H1 (cell line): ENCODE results near the gene SND1. TPM values are rescaled to one million over a fixed set of nuclear protein-coding genes. Genes with fewer than 3 reads are reported as not detected.

Experiments
- CTCF ChIA-PET: fragments of 300-600 bp; sonication (Branson Sonifier 250); formaldehyde crosslinking; loops from one replicate; lab custom pipeline; 2021; ENCODE audit not compliant: partially characterized antibody; lab: Charles Lee
- POLR2A ChIA-PET: fragments of 300-600 bp; sonication (Branson Sonifier 250); formaldehyde crosslinking; loops from one replicate; lab custom pipeline; 2021; ENCODE audit warnings: inconsistent platforms; ENCODE audit not compliant: partially characterized antibody; lab: Charles Lee
- DNase-seq, 2 experiments: peaks; one replicate each; pipeline versions ENCODE4 v3.0.0 to v3.0.0-alpha.2; 2010 to 2022; ENCODE audit warnings: low spot score in 2 of 2, low read depth in 1 of 2, mixed read lengths in 1 of 2
- FAIRE-seq: peaks from 2 replicates; lab custom pipeline; 2011; peaks lifted over from hg19 to GRCh38; lab: Jason Lieb, UNC
- H2AFZ ChIP-seq: 2 replicates; pipeline ENCODE4 v1.8.1; 2012; ENCODE audit warnings: low read length, inconsistent platforms
- H2AK5ac ChIP-seq: 2 replicates; pipeline ENCODE4 v1.6.1; 2013; ENCODE audit warnings: low read depth, low read length
- H2BK120ac ChIP-seq: replicated peaks from 2 replicates; pipeline ENCODE3; 2013; ENCODE audit warnings: low read depth, low read length, inconsistent platforms
- H2BK12ac ChIP-seq: 2 replicates; pipeline ENCODE4 v1.6.1; 2013; ENCODE audit warnings: low read depth, low read length
- H2BK15ac ChIP-seq: 2 replicates; pipeline ENCODE4 v1.6.1; 2013; ENCODE audit warnings: low read length
- H2BK20ac ChIP-seq: 2 replicates; pipeline ENCODE4 v1.6.1; 2013; ENCODE audit warnings: low read length
- H2BK5ac ChIP-seq: 2 replicates; pipeline ENCODE4 v1.6.1; 2013; ENCODE audit warnings: low read depth, low read length
- H3K14ac ChIP-seq: 2 replicates; pipeline ENCODE4 v1.6.1; 2013; ENCODE audit warnings: inconsistent platforms; ENCODE audit not compliant: insufficient read length
- H3K18ac ChIP-seq: 2 replicates; pipeline ENCODE4 v1.6.1; 2013; ENCODE audit warnings: low read length; ENCODE audit errors: extremely low read depth
- H3K23ac ChIP-seq: 2 replicates; pipeline ENCODE4 v1.6.1; 2013; ENCODE audit warnings: inconsistent platforms; ENCODE audit not compliant: insufficient read length
- H3K23me2 ChIP-seq: 2 replicates; pipeline ENCODE4 v1.6.1; 2013; ENCODE audit warnings: low read depth, low read length
- H3K27ac ChIP-seq: 2 replicates; pipeline ENCODE4 v1.6.1; 2011; ENCODE audit warnings: low read depth, low read length, inconsistent platforms
- H3K27me3 ChIP-seq, 4 experiments: replicated peaks in 1 of 4; 1 replicate in 1 of 4; 2 replicates in 3 of 4; pipeline versions ENCODE4 v1.6.1 to v1.8.1; 2011 to 2013; ENCODE audit warnings: low read length in 3 of 4, mild to moderate bottlenecking in 3 of 4, inconsistent platforms in 2 of 4, mixed read lengths in 2 of 4, moderate library complexity in 1 of 4; ENCODE audit not compliant: control insufficient read depth in 3 of 4, insufficient read depth in 3 of 4; ENCODE audit errors: extremely low read depth in 1 of 4
- H3K36me3 ChIP-seq, 4 experiments: 2 replicates each; pipeline versions ENCODE4 v1.6.1 to v1.8.1; 2011 to 2013; ENCODE audit warnings: mild to moderate bottlenecking in 4 of 4, low read length in 3 of 4, moderate library complexity in 2 of 4, control low read depth in 1 of 4, inconsistent platforms in 1 of 4; ENCODE audit not compliant: insufficient read depth in 4 of 4, control insufficient read depth in 2 of 4
- H3K4ac ChIP-seq: replicated peaks from 2 replicates; pipeline ENCODE3; 2013; ENCODE audit warnings: low read length, low read depth, mixed read lengths, inconsistent platforms; ENCODE audit not compliant: insufficient read length
- H3K4me1 ChIP-seq, 4 experiments: replicated peaks in 1 of 4; 1 replicate in 1 of 4; 2 replicates in 3 of 4; pipeline versions ENCODE4 v1.6.1 to v1.8.1; 2011 to 2013; ENCODE audit warnings: low read length in 3 of 4, inconsistent platforms in 2 of 4, mixed read lengths in 1 of 4; ENCODE audit not compliant: insufficient read depth in 4 of 4, control insufficient read depth in 3 of 4
- H3K4me2 ChIP-seq, 2 experiments: 2 replicates each; pipeline versions ENCODE4 v1.6.1 to v1.8.1; 2011 to 2013; ENCODE audit warnings: low read depth in 2 of 2, low read length in 2 of 2, control low read depth in 1 of 2, inconsistent platforms in 1 of 2, mild to moderate bottlenecking in 1 of 2; ENCODE audit not compliant: insufficient read depth in 1 of 2
- H3K4me3 ChIP-seq, 4 experiments: fragments of 200-600, 300-600 bp in 1 of 4; sonication (generic), shearing (Covaris generic), sonication (Bioruptor Twin) in 1 of 4; 2 replicates each; pipeline versions ENCODE4 v1.5.1 to v1.8.1; 2011 to 2016; ENCODE audit warnings: low read length in 4 of 4, low read depth in 3 of 4, control low read depth in 2 of 4, inconsistent platforms in 2 of 4, mild to moderate bottlenecking in 2 of 4, mixed read lengths in 1 of 4, moderate library complexity in 1 of 4; ENCODE audit not compliant: insufficient read depth in 2 of 4; ENCODE audit errors: extremely low read depth in 1 of 4
- H3K56ac ChIP-seq: replicated peaks from 2 replicates; pipeline ENCODE3; 2013; ENCODE audit warnings: low read depth, mild to moderate bottlenecking, mixed read lengths, low read length, inconsistent platforms; ENCODE audit not compliant: insufficient read length
- H3K79me1 ChIP-seq: 2 replicates; pipeline ENCODE4 v1.6.1; 2013; ENCODE audit warnings: low read depth, low read length, control low read depth
- H3K79me2 ChIP-seq, 2 experiments: 2 replicates each; pipeline versions ENCODE4 v1.6.1 to v1.8.1; 2012 to 2013; ENCODE audit warnings: low read length in 2 of 2, mild to moderate bottlenecking in 2 of 2, inconsistent platforms in 1 of 2; ENCODE audit not compliant: insufficient read depth in 2 of 2, control insufficient read depth in 1 of 2
- H3K9ac ChIP-seq, 4 experiments: replicated peaks in 1 of 4; 1 replicate in 1 of 4; 2 replicates in 3 of 4; pipeline versions ENCODE4 v1.6.1 to v1.8.1; 2011 to 2013; ENCODE audit warnings: low read depth in 3 of 4, low read length in 3 of 4, control low read depth in 2 of 4, mild to moderate bottlenecking in 2 of 4, moderate library complexity in 2 of 4, inconsistent platforms in 1 of 4; ENCODE audit errors: extremely low read depth in 1 of 4
- H3K9me3 ChIP-seq, 2 experiments: 2 replicates each; pipeline versions ENCODE4 v1.6.1 to v1.8.1; 2012 to 2013; ENCODE audit warnings: mild to moderate bottlenecking in 2 of 2, moderate library complexity in 2 of 2, control low read depth in 1 of 2, inconsistent platforms in 1 of 2, low read depth in 1 of 2, low read length in 1 of 2, mixed read lengths in 1 of 2; ENCODE audit not compliant: insufficient read depth in 2 of 2
- H4K20me1 ChIP-seq, 2 experiments: replicated peaks in 1 of 2; 2 replicates each; pipeline versions ENCODE3 to v1.8.1; 2011 to 2013; ENCODE audit warnings: inconsistent platforms in 2 of 2, low read length in 2 of 2, mild to moderate bottlenecking in 1 of 2; ENCODE audit not compliant: insufficient read depth in 2 of 2, control insufficient read depth in 1 of 2
- H4K5ac ChIP-seq: 2 replicates; pipeline ENCODE4 v1.6.1; 2013; ENCODE audit warnings: low read length, low read depth, mixed read lengths, inconsistent platforms; ENCODE audit not compliant: insufficient read length
- H4K8ac ChIP-seq: 2 replicates; pipeline ENCODE4 v1.8.0; 2013; ENCODE audit warnings: mild to moderate bottlenecking, moderate library complexity, low read length, inconsistent platforms; ENCODE audit not compliant: insufficient read depth; ENCODE audit errors: extremely low read depth
- H4K91ac ChIP-seq: replicated peaks from 2 replicates; pipeline ENCODE3; 2013; ENCODE audit warnings: low read length, mixed read lengths, inconsistent platforms; ENCODE audit not compliant: insufficient read length
- POU5F1 ChIP-seq: IDR thresholded peaks from 2 replicates; pipeline ENCODE4 v1.6.1; 2011; ENCODE audit warnings: low read depth, mild to moderate bottlenecking, low read length, moderate library complexity
- WGBS, 2 experiments: shearing (Covaris generic) in 1 of 2; methylation state at CpG; one replicate each; pipeline versions ENCODE4 v1.1.6 to v1.1.7; 2013 to 2015; ENCODE audit warnings: low lambda C conversion rate in 2 of 2, mixed read lengths in 2 of 2, inconsistent platforms in 1 of 2, low coverage in 1 of 2, missing lambda C conversion rate in 1 of 2; ENCODE audit not compliant: insufficient replicate concordance in 2 of 2, insufficient coverage in 1 of 2, insufficient read length in 1 of 2; ENCODE audit errors: extremely low coverage in 1 of 2, missing lambda C conversion rate in 1 of 2; 5-methylcytosine and 5-hydroxymethylcytosine counted together
- polyA plus RNA-seq, 7 experiments: library from polyadenylated mRNA; depleted of rRNA in 3 of 7; stranded (reverse) in 5 of 7; unstranded in 2 of 7; fragments of >200 nt in 5 of 7; fragments of 200-250 nt in 2 of 7; gene quantifications; 1 replicate in 5 of 7; 2 replicates in 1 of 7; 4 replicates in 1 of 7; pipeline versions ENCODE4 v1.2.1 to v1.2.3, GENCODE V29; 2011 to 2013; ENCODE audit warnings: missing spikeins in 2 of 7, mixed read lengths in 2 of 7
- total RNA-seq: library from RNA; stranded (reverse); fragmentation: NEBNext Ultra II Directional; extraction: Animal tissue kit (Norgen Biotek cat#: 25700); gene quantifications from 2 replicates; pipeline ENCODE4 v1.2.1, GENCODE V29; 2021

The SND1 gene
- total and polyA plus RNA-seq, 2 of the 8 experiments (the other 6 are each of a cell fraction or from before 2014, with no cell fraction given), result 122 to 290 TPM

DNA sequence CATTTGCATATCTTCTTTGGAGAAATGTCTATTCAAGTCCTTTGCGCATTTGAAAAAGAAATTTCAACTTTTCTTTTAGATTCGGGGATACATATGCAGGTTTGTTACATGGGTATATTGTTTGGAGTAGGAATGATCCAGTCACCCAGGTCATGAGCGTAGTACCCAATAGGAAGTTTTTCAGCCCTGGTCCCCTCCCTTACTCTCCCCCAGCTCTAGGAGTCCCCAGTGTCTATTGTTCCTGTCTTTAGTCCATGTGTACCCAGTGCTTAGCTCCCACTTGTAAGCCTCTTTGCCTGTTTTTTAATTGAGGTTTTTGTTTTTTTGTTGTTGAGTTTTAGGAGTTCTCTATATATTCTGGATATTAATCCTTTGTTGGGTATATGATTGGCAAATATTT is 63.3 kb downstream of the SND1 start:
- H3K56ac ChIP-seq, result no peak overlapping the region
- no peak overlapping the region for H3K14ac ChIP-seq
- DNase-seq (no peak), FAIRE-seq (no peak)
- H2BK20ac ChIP-seq, result no peak overlapping the region
- H4K20me1 ChIP-seq, result peaks cover 3 to 10% of the 10 kb centered on the region in 2 experiments
- H4K5ac ChIP-seq, result no peak overlapping the region
- H3K4me3 ChIP-seq, result no peak overlapping the region
- 71% methylated on average over 3 of the region's 3 CpGs; no CpG with 5 or more reads in 1 of the 2 experiments for WGBS, 2 experiments
- no peak overlapping the region for H3K27ac ChIP-seq
- no peak overlapping the region for H3K4ac ChIP-seq
- ChIA-PET POLR2A (no interaction called here), CTCF (interaction anchor here (1.0 to 4.1 kb wide), 2 partner anchors 77 to 320 kb away, joined by 3 to 19 read pairs; no protein-coding TSS in a partner anchor)
- H3K9me3 ChIP-seq, result peaks cover 0 to 4% of the 10 kb centered on the region in 2 experiments; a peak in 2 of 4 replicates
- H3K79me1 ChIP-seq, result peaks cover 2% of the 10 kb centered on the region; the same call in 1 of the 2 replicates
- no peak overlapping the region for H2BK15ac ChIP-seq
- no peak overlapping the region for H2AK5ac ChIP-seq
- H4K8ac ChIP-seq, result no peak overlapping the region
- no peak overlapping the region for H2AFZ ChIP-seq
- H4K91ac ChIP-seq, result no peak overlapping the region
- H2BK5ac ChIP-seq, result no peak overlapping the region
- no peak overlapping the region for H2BK12ac ChIP-seq
- no peak overlapping the region for H2BK120ac ChIP-seq
- H3K23ac ChIP-seq, result no peak overlapping the region
- H3K9ac ChIP-seq, result no peak overlapping the region
- TF ChIP-seq POU5F1, result no peak
- H3K18ac ChIP-seq, result no peak overlapping the region
- no peaks in the 10 kb centered on the region for H3K23me2 ChIP-seq
- H3K79me2 ChIP-seq, result peaks cover 6 to 65% of the 10 kb centered on the region in 2 experiments
- H3K4me2 ChIP-seq, result no peak overlapping the region
- peaks cover 4 to 31% (median 12%) of the 10 kb centered on the region in 4 experiments; a peak in 7 of 8 replicates for H3K36me3 ChIP-seq
- no peaks in the 10 kb centered on the region for H3K27me3 ChIP-seq
- H3K4me1 ChIP-seq, result no peaks in the 10 kb centered on the region
